ENCODE data around the gene IDUA. TPM values are rescaled to one million over a fixed set of nuclear protein-coding genes. Genes with fewer than 3 reads are reported as not detected.
"Not testable (repeated sequence)": the region's sequence is repeated elsewhere in the genome, so short reads cannot be mapped to it uniquely, and the experiment has no call there.

The IDUA gene
- total RNA-seq, 2 donors from 2014 or later: 15.7 to 17.5 TPM

DNA sequence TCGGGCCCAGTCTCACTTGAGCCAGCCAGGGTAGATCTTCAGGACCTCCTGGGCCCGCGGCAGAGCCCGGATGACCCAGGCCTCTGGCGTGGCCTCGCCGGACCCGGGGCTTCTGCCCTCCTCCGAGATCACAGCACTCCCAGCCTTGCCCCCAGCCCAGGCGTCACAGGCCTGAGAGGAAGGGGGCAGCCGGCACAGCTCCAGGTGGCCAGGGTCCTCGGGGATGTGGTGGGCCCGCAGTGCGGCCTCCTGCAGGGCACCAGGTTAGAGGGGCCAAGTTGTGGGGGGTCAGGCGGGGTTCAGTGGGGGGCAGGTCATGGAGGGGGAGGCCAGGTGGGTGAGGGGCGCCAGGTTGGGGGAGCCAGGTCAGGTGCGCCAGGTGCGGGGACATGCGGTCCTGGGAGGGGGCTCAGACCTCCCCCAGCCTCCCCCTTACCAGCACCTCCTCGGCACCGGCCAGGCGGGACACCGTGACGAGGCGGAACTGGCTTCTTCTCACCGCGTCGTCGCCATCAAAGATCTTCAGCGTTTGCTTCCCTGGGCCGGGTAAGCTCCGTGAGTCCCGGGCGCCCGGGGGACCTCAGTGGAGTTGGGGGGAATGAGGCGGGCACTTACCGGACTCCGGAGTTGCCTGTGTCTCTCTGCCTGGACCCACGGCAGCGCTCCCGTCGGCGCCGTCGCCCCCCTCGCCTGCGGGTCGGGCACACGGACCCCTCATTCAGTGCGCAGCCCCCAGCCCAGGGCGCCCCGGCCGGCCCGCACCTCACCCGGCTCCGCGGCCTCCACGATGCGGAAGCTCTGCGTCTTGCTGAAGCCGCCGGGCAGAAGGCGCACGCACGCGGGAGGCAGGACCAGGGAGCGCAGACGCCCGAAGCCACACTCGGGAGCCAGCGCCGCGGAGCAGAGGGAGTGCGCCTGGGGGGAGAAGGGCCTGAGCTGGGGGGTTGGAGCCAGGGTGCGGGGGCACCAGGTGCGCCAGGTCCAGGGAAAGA lies 19.4 kb upstream of the IDUA start:
- Mint-ChIP-seq H3K27me3 (no peaks in the 10 kb centered on the region), H3K4me3 (no peak overlapping the region), H3K36me3 (no peaks in the 10 kb centered on the region), H3K4me1 (ENCODE audit: low read depth in 2 of 2) (peaks cover 9 to 19% of the 10 kb centered on the region in 2 donors), H3K9me3 (no peaks in the 10 kb centered on the region), H3K27ac (no peak overlapping the region)
- ATAC-seq: no peak
- DNase-seq (ENCODE audit: low spot score): no peak

- Mint-ChIP-seq H3K9me3 (no peaks in the 10 kb centered on the region), H3K36me3 (no peaks in the 10 kb centered on the region), H3K27me3 (no peaks in the 10 kb centered on the region), H3K4me3 (no peak overlapping the region), H3K27ac (no peak overlapping the region), H3K4me1 (ENCODE audit: low read depth in 2 of 2) (peaks cover 9 to 19% of the 10 kb centered on the region in 2 donors)
- ATAC-seq: no peak
- DNase-seq (ENCODE audit: low spot score): no peak
Measured at GRCh38 chr4:968221-968620, 18.6 kb upstream of the IDUA start.

DNA sequence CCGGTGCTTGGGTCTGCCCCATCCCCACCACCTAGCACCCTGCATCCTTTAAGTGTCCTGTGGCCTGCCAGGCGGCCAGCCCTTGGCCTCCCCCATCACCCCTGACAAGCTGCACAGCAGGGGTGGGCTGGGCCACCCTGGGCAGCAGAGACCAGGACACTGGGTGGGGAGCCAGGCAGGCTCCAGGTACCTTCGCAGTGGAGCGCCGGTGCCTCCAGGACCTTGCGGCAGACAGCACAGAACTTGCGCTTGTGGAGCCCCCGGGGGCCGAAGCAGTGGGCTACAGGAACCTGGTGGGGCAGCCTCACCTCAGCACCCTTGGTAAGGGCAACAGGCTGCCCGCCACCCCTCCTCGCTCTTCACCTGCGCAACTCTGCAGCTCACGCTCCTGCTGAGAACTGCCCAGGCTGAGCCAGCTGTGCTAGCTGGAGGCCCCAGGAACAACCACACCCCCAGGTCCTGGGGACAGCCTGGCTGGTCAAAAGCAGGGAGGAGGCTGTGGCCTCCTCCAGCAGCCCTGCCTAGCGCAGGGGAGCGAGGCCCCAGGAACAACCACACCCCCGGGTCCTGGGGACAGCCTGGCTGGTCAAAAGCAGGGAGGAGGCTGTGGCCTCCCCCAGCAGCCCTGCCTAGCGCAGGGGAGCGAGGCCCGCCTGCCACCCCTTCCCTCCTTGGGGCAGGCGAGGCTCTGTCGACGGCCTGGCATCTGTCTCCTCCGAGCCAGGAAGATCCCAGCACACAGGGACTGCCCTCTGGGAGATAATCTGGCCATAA lies 18.0 kb upstream of the IDUA start:
- Mint-ChIP-seq H3K4me3 (no peak overlapping the region), H3K4me1 (ENCODE audit: low read depth in 2 of 2) (peaks cover 9 to 16% of the 10 kb centered on the region in 2 donors), H3K36me3 (no peaks in the 10 kb centered on the region), H3K9me3 (no peaks in the 10 kb centered on the region), H3K27me3 (no peaks in the 10 kb centered on the region), H3K27ac (no peak overlapping the region)
- ATAC-seq (no peak), DNase-seq (ENCODE audit: low spot score) (no peak)

DNA sequence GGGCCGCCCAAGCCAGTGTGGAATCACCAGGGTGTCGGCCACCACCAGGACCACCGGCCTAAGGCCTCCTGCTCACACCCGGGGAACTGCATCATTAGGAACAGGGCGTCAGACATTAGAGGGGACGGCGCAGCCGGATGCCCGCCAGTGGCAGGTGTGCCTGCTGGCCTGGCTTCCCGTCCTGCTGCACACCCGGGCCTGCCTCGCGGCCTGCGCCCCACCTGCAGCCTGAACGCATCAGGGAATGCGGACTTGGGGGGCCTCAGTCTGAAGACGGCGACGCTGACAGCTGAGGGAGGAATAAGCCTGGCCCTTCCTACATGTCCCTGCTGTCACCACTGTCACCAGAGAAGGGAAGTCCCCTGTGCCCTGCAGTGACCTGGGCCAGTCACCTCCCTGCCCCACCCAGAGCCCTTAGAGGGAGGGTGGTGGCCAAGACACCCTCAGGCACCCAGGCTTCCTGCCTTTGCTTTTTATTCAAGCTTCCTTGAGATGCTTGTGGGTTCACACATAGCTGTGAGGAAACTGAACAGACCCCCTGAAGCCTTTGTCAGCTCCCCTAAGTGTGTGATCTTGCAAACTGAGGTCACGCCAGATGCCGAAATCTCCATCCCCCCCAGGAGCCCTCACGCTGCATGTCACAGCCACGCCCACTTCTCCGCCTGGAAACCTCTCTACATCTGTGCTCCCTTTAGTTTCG lies 16.6 kb upstream of the IDUA start:
- H3K9me3 Mint-ChIP-seq: no peaks in the 10 kb centered on the region
- DNase-seq (ENCODE audit: low spot score): peak; percentile 87
- no peaks in the 10 kb centered on the region for H3K27me3 Mint-ChIP-seq
- peak overlapping the region; percentile 84 for H3K4me3 Mint-ChIP-seq
- peak overlapping the region; percentile 29 to 49 for H3K27ac Mint-ChIP-seq
- H3K36me3 Mint-ChIP-seq: no peaks in the 10 kb centered on the region
- peak; percentile 66 to 71 for ATAC-seq
- peaks cover 9 to 16% of the 10 kb centered on the region in 2 donors for H3K4me1 Mint-ChIP-seq (ENCODE audit: low read depth in 2 of 2)

DNA sequence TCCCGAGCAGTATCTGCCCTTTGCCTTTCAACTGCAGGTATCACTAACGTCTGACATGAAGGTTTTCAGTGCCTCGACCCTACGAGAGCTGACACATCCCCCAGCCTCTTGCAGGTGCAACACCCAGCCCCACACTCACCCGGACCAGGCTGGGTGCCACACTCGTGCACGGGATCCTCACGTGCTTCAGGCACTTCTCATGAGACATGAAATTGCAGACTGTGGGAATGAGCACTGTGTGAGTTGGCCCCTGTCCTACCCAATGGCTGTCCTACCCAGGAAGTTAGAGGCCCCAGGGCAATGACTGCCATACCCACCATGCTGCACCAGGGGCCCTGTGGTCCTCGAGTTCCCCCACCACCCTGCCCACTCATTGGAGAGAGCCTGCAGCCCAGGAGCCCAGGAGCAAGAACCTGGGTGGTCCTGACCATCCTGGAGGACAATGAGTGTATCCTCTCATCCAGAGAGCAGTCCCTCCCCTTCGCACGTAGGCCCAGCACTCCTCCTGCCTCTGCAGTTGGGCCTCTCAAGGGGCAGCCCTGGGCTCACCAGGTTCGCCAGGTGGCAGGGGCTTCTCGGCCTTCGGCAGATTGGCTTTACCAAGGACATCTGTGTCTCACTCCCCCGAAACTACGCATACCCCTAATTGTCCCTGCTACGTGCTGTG lies 15.9 kb upstream of the IDUA start:
- Mint-ChIP-seq H3K9me3 (no peaks in the 10 kb centered on the region), H3K4me1 (ENCODE audit: low read depth in 2 of 2) (peaks cover 9 to 16% of the 10 kb centered on the region in 2 donors), H3K4me3 (peak overlapping the region; percentile 84), H3K36me3 (no peaks in the 10 kb centered on the region), H3K27ac (peak overlapping the region; percentile 29 to 49), H3K27me3 (no peaks in the 10 kb centered on the region)
- no peak for DNase-seq (ENCODE audit: low spot score)
- ATAC-seq: no peak

DNA sequence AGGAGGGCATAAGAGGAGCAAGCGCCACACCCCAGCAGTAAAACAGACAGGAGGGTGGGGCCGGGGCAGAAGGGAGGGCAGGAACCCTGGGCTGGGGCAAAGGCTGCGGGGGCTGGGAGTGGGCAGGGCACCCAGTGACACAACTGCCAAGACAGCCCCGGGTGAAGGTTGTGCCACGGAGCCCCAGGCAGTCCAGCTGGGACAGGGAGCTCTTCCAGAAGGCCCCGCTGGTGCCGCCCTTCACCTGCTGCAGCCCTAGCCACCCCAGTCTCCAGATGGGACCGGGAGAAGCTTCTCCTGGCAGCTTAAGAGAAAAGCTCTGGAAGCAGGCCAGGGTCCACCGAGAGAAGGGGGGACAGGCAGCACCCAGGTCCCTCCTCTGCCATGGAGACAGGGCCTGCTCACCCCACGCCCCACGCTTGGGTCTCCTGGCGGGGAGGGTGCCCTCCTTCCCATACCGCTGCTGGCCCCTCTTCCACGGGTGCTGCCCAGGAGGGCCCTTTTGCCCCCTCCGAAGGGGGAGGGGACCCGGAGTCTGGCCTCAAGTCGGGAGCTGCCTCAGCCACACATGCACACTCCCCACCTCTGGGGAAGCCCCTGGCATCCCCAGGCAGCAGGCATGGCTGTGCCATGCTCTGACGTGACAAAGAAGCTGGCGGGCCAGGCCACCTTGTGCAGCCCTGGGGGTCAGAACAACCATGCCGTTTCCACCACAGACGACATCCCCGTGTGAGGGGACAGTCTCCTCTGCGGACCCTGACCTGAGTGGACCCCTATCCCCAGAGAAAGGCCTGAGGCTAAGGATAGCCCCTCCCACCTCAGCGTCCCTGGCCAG lies 15.0 kb upstream of the IDUA start:
- Mint-ChIP-seq H3K27ac (no peak overlapping the region), H3K27me3 (no peaks in the 10 kb centered on the region), H3K4me3 (peak overlapping the region; percentile 84), H3K9me3 (no peaks in the 10 kb centered on the region), H3K4me1 (ENCODE audit: low read depth in 2 of 2) (peaks cover 9 to 16% of the 10 kb centered on the region in 2 donors), H3K36me3 (no peaks in the 10 kb centered on the region)
- no peak for DNase-seq (ENCODE audit: low spot score)
- no peak for ATAC-seq

- Mint-ChIP-seq H3K4me3 (peak overlapping the region; percentile 38), H3K4me1 (ENCODE audit: low read depth in 2 of 2) (peaks cover 9 to 16% of the 10 kb centered on the region in 2 donors), H3K27me3 (no peaks in the 10 kb centered on the region), H3K9me3 (no peaks in the 10 kb centered on the region), H3K27ac (no peak overlapping the region), H3K36me3 (no peaks in the 10 kb centered on the region)
- peak; percentile 52 to 56 for ATAC-seq
- no peak for DNase-seq (ENCODE audit: low spot score)
Measured at GRCh38 chr4:972651-973424, 14.0 kb upstream of the IDUA start.

- Mint-ChIP-seq H3K27ac (no peak within 1 kb of the TSS), H3K9me3 (no peaks in the 10 kb centered on the region), H3K4me3 (peak within 1 kb of the TSS; percentile 38), H3K4me1 (ENCODE audit: low read depth in 2 of 2) (peaks cover 9 to 16% of the 10 kb centered on the region in 2 donors), H3K27me3 (no peaks in the 10 kb centered on the region), H3K36me3 (no peaks in the 10 kb centered on the region)
- DNase-seq (ENCODE audit: low spot score) (peak; percentile 90), ATAC-seq (peak; percentile 92 to 95)
Measured at GRCh38 chr4:973431-974397, 13.1 kb upstream of the IDUA start, which contains the start of gene DGKQ. TSS of gene DGKQ (minus strand) at chr4:973569. CDS start at chr4:973482, 87 bp downstream.

DNA sequence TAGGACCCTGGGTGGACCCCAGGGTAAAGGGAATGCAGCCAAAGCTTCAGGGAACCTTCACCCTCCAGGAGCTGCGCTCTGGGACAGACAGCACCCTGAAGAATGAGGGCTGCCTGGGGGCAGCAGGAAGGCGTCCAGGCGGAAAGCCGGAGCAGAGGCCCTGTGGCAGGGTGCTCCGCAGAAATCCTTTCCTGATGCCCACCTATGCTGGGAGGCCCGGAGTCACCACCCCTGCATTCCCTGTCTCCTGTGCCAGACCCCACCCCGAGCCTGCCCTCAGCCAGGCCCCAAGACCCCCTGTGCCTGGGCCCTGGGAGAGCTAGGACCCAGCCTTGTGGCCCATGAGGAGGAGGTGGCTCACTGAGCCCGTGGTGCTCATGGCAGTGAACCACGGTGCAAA lies 12.2 kb upstream of the IDUA start:
- DNase-seq (ENCODE audit: low spot score) (no peak), ATAC-seq (no peak)
- no peaks in the 10 kb centered on the region for H3K36me3 Mint-ChIP-seq
- H3K4me1 Mint-ChIP-seq (ENCODE audit: low read depth in 2 of 2): peaks cover 9 to 16% of the 10 kb centered on the region in 2 donors
- no peaks in the 10 kb centered on the region for H3K27me3 Mint-ChIP-seq
- no peak overlapping the region for H3K27ac Mint-ChIP-seq
- no peak overlapping the region for H3K4me3 Mint-ChIP-seq
- H3K9me3 Mint-ChIP-seq: no peaks in the 10 kb centered on the region

DNA sequence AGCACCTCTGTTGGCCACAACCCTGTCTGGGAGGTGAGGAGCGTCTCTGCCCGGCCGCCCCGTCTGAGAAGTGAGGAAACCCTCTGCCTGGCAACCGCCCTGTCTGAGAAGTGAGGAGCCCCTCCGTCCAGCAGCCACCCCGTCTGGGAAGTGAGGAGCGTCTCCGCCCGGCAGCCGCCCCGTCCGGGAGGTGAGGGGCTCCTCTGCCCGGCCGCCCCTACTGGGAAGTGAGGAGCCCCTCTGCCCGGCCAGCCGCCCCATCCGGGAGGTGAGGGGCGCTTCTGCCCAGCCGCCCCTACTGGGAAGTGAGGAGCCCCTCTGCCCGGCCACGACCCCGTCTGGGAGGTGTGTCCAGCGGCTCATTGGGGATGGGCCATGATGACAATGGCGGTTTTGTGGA lies 10.8 kb upstream of the IDUA start:
- not testable (repeated sequence) for H3K27ac Mint-ChIP-seq; H3K4me3 Mint-ChIP-seq; H3K27me3 Mint-ChIP-seq; ATAC-seq; H3K9me3 Mint-ChIP-seq; DNase-seq (ENCODE audit: low spot score); H3K36me3 Mint-ChIP-seq; H3K4me1 Mint-ChIP-seq (ENCODE audit: low read depth in 2 of 2)
